Hepatocyte (in vitro differentiated cells): ENCODE results near the gene CCNG2. TPM values are rescaled to one million over a fixed set of nuclear protein-coding genes. Genes with fewer than 3 reads are reported as not detected.
A peak's percentile ranks its signal among the peaks of the same experiment; 100 is the strongest.

ENCODE experiments used
- DNase-seq: peaks from one replicate; pipeline ENCODE4 v3.0.0-alpha.2; 2016; ENCODE audit warnings: low spot score
- H2AFZ ChIP-seq: fragments of 200-600 bp; sonication (generic); 2 replicates; pipeline ENCODE4 v1.6.0; 2016; ENCODE audit warnings: antibody characterized with exemption, mild to moderate bottlenecking
- H3K27ac ChIP-seq: fragments of 200-600 bp; sonication (generic); 2 replicates; pipeline ENCODE4 v1.5.1; 2016; ENCODE audit warnings: mild to moderate bottlenecking
- H3K27me3 ChIP-seq: fragments of 200-600 bp; sonication (generic); 2 replicates; pipeline ENCODE4 v1.6.1; 2016
- H3K36me3 ChIP-seq: fragments of 200-600 bp; sonication (generic); replicated peaks from 2 replicates; pipeline ENCODE4 v1.5.1; 2016; ENCODE audit warnings: low read depth; ENCODE audit not compliant: insufficient read depth
- H3K4me1 ChIP-seq: fragments of 200-600 bp; sonication (generic); 2 replicates; pipeline ENCODE4 v1.5.1; 2016; ENCODE audit warnings: mild to moderate bottlenecking, moderate library complexity; ENCODE audit not compliant: insufficient read depth
- H3K4me2 ChIP-seq: fragments of 200-600 bp; sonication (generic); 2 replicates; pipeline ENCODE4 v1.6.0; 2016
- H3K4me3 ChIP-seq: fragments of 200-600 bp; sonication (generic); 2 replicates; pipeline ENCODE4 v1.5.1; 2016; ENCODE audit warnings: mild to moderate bottlenecking
- H3K79me2 ChIP-seq: fragments of 200-600 bp; sonication (generic); 2 replicates; pipeline ENCODE4 v1.6.0; 2017; ENCODE audit warnings: mild to moderate bottlenecking
- H3K9me2 ChIP-seq: fragments of 200-600 bp; sonication (generic); replicated peaks from 2 replicates; pipeline ENCODE4 v1.6.0; 2017; ENCODE audit warnings: mild to moderate bottlenecking; ENCODE audit not compliant: insufficient read depth
- H3K9me3 ChIP-seq: fragments of 200-600 bp; sonication (generic); 2 replicates; pipeline ENCODE4 v1.5.1; 2016; ENCODE audit warnings: low read depth, mild to moderate bottlenecking
- H4K20me1 ChIP-seq: fragments of 200-600 bp; sonication (generic); 2 replicates; pipeline ENCODE4 v1.6.0; 2016; ENCODE audit warnings: mild to moderate bottlenecking; ENCODE audit not compliant: insufficient read depth, poor library complexity, severe bottlenecking
- CTCF ChIP-seq: fragments of 200-600 bp; sonication (generic); IDR thresholded peaks from 2 replicates; pipeline ENCODE4 v1.5.1; 2016; ENCODE audit warnings: antibody characterized with exemption, mild to moderate bottlenecking; ENCODE audit not compliant: poor library complexity
- EZH2 ChIP-seq: fragments of 200-600 bp; sonication (generic); IDR thresholded peaks from 2 replicates; pipeline ENCODE4 v1.6.1; 2016; ENCODE audit warnings: antibody characterized with exemption, mild to moderate bottlenecking, borderline replicate concordance
- EZH2phosphoT487 ChIP-seq: fragments of 200-600 bp; sonication (generic); IDR thresholded peaks from one replicate; pipeline ENCODE4 v1.6.1; 2018; ENCODE audit warnings: antibody characterized with exemption, mild to moderate bottlenecking, low read depth, moderate library complexity; ENCODE audit not compliant: unreplicated experiment, severe bottlenecking
- WGBS: methylation state at CpG from one replicate; pipeline ENCODE4 v1.1.6; 2016; ENCODE audit warnings: low lambda C conversion rate; ENCODE audit errors: missing lambda C conversion rate; 5-methylcytosine and 5-hydroxymethylcytosine counted together
- polyA plus RNA-seq: library from polyadenylated mRNA; unstranded; fragments of >200 nt; fragmentation: Nextera tagmentation; extraction: Ambion mirVana; gene quantifications from 2 replicates; pipeline ENCODE4 v1.2.1, GENCODE V29; 2016
- total RNA-seq: library from RNA; depleted of rRNA; stranded (reverse); fragments of >200 nt; gene quantifications from 2 replicates; pipeline ENCODE4 v1.2.3, GENCODE V29; 2014

The CCNG2 gene
- total and polyA plus RNA-seq, 2 experiments from 2014 or later, result 73.8 to 127 TPM

- Histone ChIP-seq H3K27ac (peak overlapping the region; percentile 45), H3K4me2 (no peak overlapping the region), H2AFZ (no peak overlapping the region), H3K79me2 (no peaks in the 10 kb centered on the region), H3K9me3 (no peaks in the 10 kb centered on the region), H3K4me3 (no peak overlapping the region), H3K27me3 (no peaks in the 10 kb centered on the region), H3K4me1 (peaks cover 6% of the 10 kb centered on the region), H3K9me2 (no peaks in the 10 kb centered on the region), H4K20me1 (no peaks in the 10 kb centered on the region), H3K36me3 (no peaks in the 10 kb centered on the region)
- TF ChIP-seq EZH2 (no peak), EZH2phosphoT487 (no peak), CTCF (no peak)
- 28% methylated on average over 3 of the region's 3 CpGs for WGBS
- no peak for DNase-seq
Measured at GRCh38 chr4:77172336-77172735, 15.3 kb downstream of the CCNG2 start.

GRCh38 chr4:77174426-77174825 is 17.4 kb downstream of the CCNG2 start:
- Histone ChIP-seq H3K4me3 (no peak overlapping the region), H2AFZ (no peak overlapping the region), H3K9me3 (no peaks in the 10 kb centered on the region), H3K27me3 (no peaks in the 10 kb centered on the region), H3K9me2 (no peaks in the 10 kb centered on the region), H4K20me1 (no peaks in the 10 kb centered on the region), H3K36me3 (no peaks in the 10 kb centered on the region), H3K4me2 (no peak overlapping the region), H3K79me2 (no peaks in the 10 kb centered on the region), H3K4me1 (peaks cover 7% of the 10 kb centered on the region), H3K27ac (no peak overlapping the region)
- WGBS, result 83% methylated on average over 3 of the region's 3 CpGs
- no peak for DNase-seq
- TF ChIP-seq EZH2phosphoT487 (no peak), CTCF (no peak), EZH2 (no peak)

GRCh38 chr4:77175201-77175611 is 18.2 kb downstream of the CCNG2 start:
- Histone ChIP-seq H3K4me1 (peaks cover 7% of the 10 kb centered on the region), H3K9me2 (no peaks in the 10 kb centered on the region), H3K27me3 (no peaks in the 10 kb centered on the region), H3K9me3 (no peaks in the 10 kb centered on the region), H2AFZ (no peak overlapping the region), H3K27ac (no peak overlapping the region), H3K36me3 (no peaks in the 10 kb centered on the region), H3K4me2 (no peak overlapping the region), H3K4me3 (no peak overlapping the region), H3K79me2 (no peaks in the 10 kb centered on the region), H4K20me1 (no peaks in the 10 kb centered on the region)
- no peak for DNase-seq
- TF ChIP-seq EZH2phosphoT487, result no peak
- TF ChIP-seq CTCF, result no peak
- no peak for TF ChIP-seq EZH2
- 34% methylated on average over 3 of the region's 3 CpGs for WGBS

GRCh38 chr4:77176640-77177039 is 19.6 kb downstream of the CCNG2 start:
- H3K79me2 ChIP-seq, result no peaks in the 10 kb centered on the region
- H3K9me2 ChIP-seq, result no peaks in the 10 kb centered on the region
- 49% methylated on average over 6 of the region's 6 CpGs for WGBS
- DNase-seq, result peak; percentile 21
- H2AFZ ChIP-seq, result no peak overlapping the region
- no peaks in the 10 kb centered on the region for H3K36me3 ChIP-seq
- no peak overlapping the region for H3K27ac ChIP-seq
- H3K27me3 ChIP-seq, result no peaks in the 10 kb centered on the region
- no peak overlapping the region for H3K4me3 ChIP-seq
- H3K4me2 ChIP-seq, result peak overlapping the region; percentile 38
- H3K4me1 ChIP-seq, result peaks cover 7% of the 10 kb centered on the region
- no peaks in the 10 kb centered on the region for H4K20me1 ChIP-seq
- TF ChIP-seq EZH2, result no peak
- TF ChIP-seq CTCF, result no peak
- TF ChIP-seq EZH2phosphoT487, result no peak
- no peaks in the 10 kb centered on the region for H3K9me3 ChIP-seq
